PFSK-1 (cell line): Measurements from ENCODE around the gene SLC4A2.

ENCODE experiments used
- FOXP2 ChIP-seq: optimal IDR thresholded peaks from 2 replicates; pipeline ENCODE3; 2011; ENCODE audit warnings: borderline replicate concordance, control low read depth, inconsistent platforms; ENCODE audit not compliant: insufficient read depth; ENCODE audit errors: extremely low read length, extremely low read depth
- POLR2AphosphoS5 ChIP-seq: IDR thresholded peaks from 2 replicates; pipeline ENCODE4 v1.6.1; 2012; ENCODE audit warnings: low read depth, mild to moderate bottlenecking, control low read depth, low read length, moderate library complexity
- REST ChIP-seq, 2 experiments: IDR thresholded peaks; 2 replicates each; pipeline versions ENCODE4 v1.6.1 to v1.8.0; 2011 to 2012; ENCODE audit warnings: low read depth in 2 of 2, low read length in 2 of 2, control low read depth in 1 of 2, inconsistent platforms in 1 of 2, mild to moderate bottlenecking in 1 of 2, moderate library complexity in 1 of 2; ENCODE audit not compliant: insufficient read depth in 1 of 2
- TAF1 ChIP-seq: IDR thresholded peaks from 2 replicates; pipeline ENCODE4 v1.6.1; 2012; ENCODE audit warnings: low read length, control low read depth, borderline replicate concordance; ENCODE audit not compliant: insufficient read depth

DNA sequence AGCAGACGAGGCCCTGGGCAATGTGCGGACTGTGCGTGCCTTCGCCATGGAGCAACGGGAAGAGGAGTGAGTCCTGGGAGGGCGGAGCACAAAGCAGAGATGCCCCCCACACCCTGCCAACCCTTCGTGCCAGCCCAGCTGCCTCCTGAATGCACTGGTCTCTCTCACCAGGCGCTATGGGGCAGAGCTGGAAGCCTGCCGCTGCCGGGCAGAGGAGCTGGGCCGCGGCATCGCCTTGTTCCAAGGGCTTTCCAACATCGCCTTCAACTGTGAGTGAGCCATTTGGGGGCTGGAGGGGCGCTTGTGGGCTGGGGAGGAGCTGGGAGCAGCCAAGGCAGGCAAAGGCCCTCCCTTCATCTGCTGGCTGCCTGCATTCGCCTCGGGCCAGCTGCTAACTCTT lies 23.5 kb upstream of the SLC4A2 start:
- TF ChIP-seq FOXP2 (no peak), POLR2AphosphoS5 (no peak), REST (IDR thresholded peaks at IDR 0.05; ENCODE audit: insufficient read depth in 1 of 2, low read depth in 2 of 2, low read length in 2 of 2) (no peak), TAF1 (no peak)
